ENCODE data around the gene HPCAL1. TPM values are rescaled to one million over a fixed set of nuclear protein-coding genes. Genes with fewer than 3 reads are reported as not detected.

The HPCAL1 gene
- total and polyA plus RNA-seq, 4 donors, result 122 to 147 (median 136) TPM

- Histone ChIP-seq H3K9me3 (ENCODE audit: control insufficient read depth in 4 of 4, insufficient read depth in 3 of 4, low read length in 3 of 4) (no peaks in the 10 kb centered on the region), H3K4me1 (ENCODE audit: control insufficient read depth in 5 of 5, insufficient read depth in 5 of 5, low read length in 5 of 5) (peaks cover 5 to 36% (median 15%) of the 10 kb centered on the region in 5 donors), H3K27me3 (ENCODE audit: control insufficient read depth in 3 of 3, insufficient read depth in 3 of 3, low read length in 2 of 3) (no peaks in the 10 kb centered on the region), H3K27ac (ENCODE audit: low read depth in 1 of 2, low read length in 1 of 2) (no peak overlapping the region), H3K36me3 (ENCODE audit: control insufficient read depth in 4 of 4, insufficient read depth in 4 of 4, low read length in 4 of 4) (peaks cover 0 to 5% (median 2%) of the 10 kb centered on the region in 4 donors), H3K4me3 (no peak overlapping the region), H3K9ac (ENCODE audit: insufficient read depth in 1 of 2, low read length in 2 of 2) (no peak overlapping the region)
- TF ChIP-seq CTCF (IDR thresholded peaks at IDR 0.05; ENCODE audit: control extremely low read depth, extremely low read depth), result no peak
- WGBS, 2 donors, result 63 to 83% methylated on average over 13 of the region's 13 CpGs
- peak; percentile 85 to 86 (median 85) for DNase-seq
- ATAC-seq (ENCODE audit: insufficient read depth, low FRiP score), result no peak
Observed at GRCh38 chr2:10410823-10411437, 108.2 kb downstream of the HPCAL1 start.

DNA sequence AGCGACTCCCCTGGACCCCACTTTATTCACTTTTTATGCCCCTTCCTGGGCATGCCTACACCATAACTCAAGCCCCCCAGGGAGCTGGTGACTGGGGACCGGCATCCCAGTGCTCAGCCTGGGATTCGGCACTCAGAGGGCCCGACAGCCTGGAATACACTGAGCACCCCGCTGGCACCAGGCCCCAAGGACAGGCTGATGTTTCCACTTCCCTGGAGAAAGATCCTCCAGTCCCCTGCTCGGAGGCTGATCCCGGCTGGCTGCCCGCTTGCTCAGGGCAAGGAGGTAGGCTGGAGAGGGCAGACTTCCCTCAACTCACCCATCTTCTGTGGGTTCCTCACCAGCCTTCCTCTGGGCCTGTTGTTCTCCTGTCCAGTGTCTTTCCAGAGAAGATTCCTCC is 108.9 kb downstream of the HPCAL1 start:
- no peaks in the 10 kb centered on the region for H3K27me3 ChIP-seq (ENCODE audit: control insufficient read depth in 3 of 3, insufficient read depth in 3 of 3, low read length in 2 of 3)
- TF ChIP-seq CTCF (IDR thresholded peaks at IDR 0.05; ENCODE audit: control extremely low read depth, extremely low read depth), result no peak
- no peak overlapping the region for H3K9ac ChIP-seq (ENCODE audit: insufficient read depth in 1 of 2, low read length in 2 of 2)
- H3K36me3 ChIP-seq (ENCODE audit: control insufficient read depth in 4 of 4, insufficient read depth in 4 of 4, low read length in 4 of 4), result peaks cover 0 to 3% (median 2%) of the 10 kb centered on the region in 4 donors
- H3K4me3 ChIP-seq, result no peak overlapping the region
- WGBS, 2 donors, result 94 to 98% methylated on average over 8 of the region's 8 CpGs
- no peak for ATAC-seq (ENCODE audit: insufficient read depth, low FRiP score)
- no peaks in the 10 kb centered on the region for H3K9me3 ChIP-seq (ENCODE audit: control insufficient read depth in 4 of 4, insufficient read depth in 3 of 4, low read length in 3 of 4)
- peaks cover 0 to 36% (median 14%) of the 10 kb centered on the region in 5 donors for H3K4me1 ChIP-seq (ENCODE audit: control insufficient read depth in 5 of 5, insufficient read depth in 5 of 5, low read length in 5 of 5)
- no peak overlapping the region for H3K27ac ChIP-seq (ENCODE audit: low read depth in 1 of 2, low read length in 1 of 2)
- no peak for DNase-seq

GRCh38 chr2:10412380-10412779 is 109.7 kb downstream of the HPCAL1 start:
- 94 to 96% methylated on average over 3 of the region's 3 CpGs for WGBS, 2 donors
- H3K4me1 ChIP-seq (ENCODE audit: control insufficient read depth in 5 of 5, insufficient read depth in 5 of 5, low read length in 5 of 5), result peaks cover 0 to 36% (median 11%) of the 10 kb centered on the region in 5 donors

More at GRCh38 chr2:10412380-10412779, 109.7 kb downstream of the HPCAL1 start:
- Histone ChIP-seq H3K27me3 (ENCODE audit: control insufficient read depth in 3 of 3, insufficient read depth in 3 of 3, low read length in 2 of 3) (no peaks in the 10 kb centered on the region), H3K36me3 (ENCODE audit: control insufficient read depth in 4 of 4, insufficient read depth in 4 of 4, low read length in 4 of 4) (peaks cover 0 to 3% (median 2%) of the 10 kb centered on the region in 4 donors), H3K27ac (ENCODE audit: low read depth in 1 of 2, low read length in 1 of 2) (no peak overlapping the region), H3K9ac (ENCODE audit: insufficient read depth in 1 of 2, low read length in 2 of 2) (no peak overlapping the region), H3K4me3 (no peak overlapping the region), H3K9me3 (ENCODE audit: control insufficient read depth in 4 of 4, insufficient read depth in 3 of 4, low read length in 3 of 4) (no peaks in the 10 kb centered on the region)
- no peak for ATAC-seq (ENCODE audit: insufficient read depth, low FRiP score)
- peak in 2 of 3 donors; percentile 34 to 41 for DNase-seq
- no peak for TF ChIP-seq CTCF (IDR thresholded peaks at IDR 0.05; ENCODE audit: control extremely low read depth, extremely low read depth)
